Measurements from ENCODE around the gene TMEM263.

DNA sequence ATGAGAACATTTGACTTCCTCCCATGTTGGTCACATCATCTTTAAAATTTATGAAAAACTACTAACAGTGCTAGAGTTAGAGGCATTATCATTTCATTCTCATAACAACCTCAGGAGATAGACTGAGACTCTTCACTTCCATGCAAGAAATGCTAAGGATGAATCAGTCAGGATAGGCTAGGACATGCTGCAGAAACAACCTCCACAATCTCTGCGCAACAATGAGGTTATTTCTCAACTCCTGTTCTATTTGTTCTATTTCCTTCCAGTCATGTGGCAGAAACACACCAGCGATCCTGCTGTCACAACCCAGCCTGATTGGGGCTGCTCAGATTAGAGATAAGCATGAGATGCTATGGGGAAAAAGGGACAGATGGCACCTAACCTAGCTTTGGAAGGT lies 49.0 kb upstream of the TMEM263 start:
- TF ChIP-seq, protein P1, sequence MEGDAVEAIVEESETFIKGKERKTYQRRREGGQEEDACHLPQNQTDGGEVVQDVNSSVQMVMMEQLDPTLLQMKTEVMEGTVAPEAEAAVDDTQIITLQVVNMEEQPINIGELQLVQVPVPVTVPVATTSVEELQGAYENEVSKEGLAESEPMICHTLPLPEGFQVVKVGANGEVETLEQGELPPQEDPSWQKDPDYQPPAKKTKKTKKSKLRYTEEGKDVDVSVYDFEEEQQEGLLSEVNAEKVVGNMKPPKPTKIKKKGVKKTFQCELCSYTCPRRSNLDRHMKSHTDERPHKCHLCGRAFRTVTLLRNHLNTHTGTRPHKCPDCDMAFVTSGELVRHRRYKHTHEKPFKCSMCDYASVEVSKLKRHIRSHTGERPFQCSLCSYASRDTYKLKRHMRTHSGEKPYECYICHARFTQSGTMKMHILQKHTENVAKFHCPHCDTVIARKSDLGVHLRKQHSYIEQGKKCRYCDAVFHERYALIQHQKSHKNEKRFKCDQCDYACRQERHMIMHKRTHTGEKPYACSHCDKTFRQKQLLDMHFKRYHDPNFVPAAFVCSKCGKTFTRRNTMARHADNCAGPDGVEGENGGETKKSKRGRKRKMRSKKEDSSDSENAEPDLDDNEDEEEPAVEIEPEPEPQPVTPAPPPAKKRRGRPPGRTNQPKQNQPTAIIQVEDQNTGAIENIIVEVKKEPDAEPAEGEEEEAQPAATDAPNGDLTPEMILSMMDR (IDR thresholded peaks at IDR 0.05; ENCODE audit: insufficient read depth, low read depth, low read length) = no peak
- no peak for TF ChIP-seq EZH2 (IDR thresholded peaks at IDR 0.05; ENCODE audit: insufficient read depth, low read length)
